ENCODE data around the gene PCDHA8. TPM values are rescaled to one million over a fixed set of nuclear protein-coding genes. Genes with fewer than 3 reads are reported as not detected.

The PCDHA8 gene
- total and polyA plus RNA-seq, 2 of the 13 experiments (the other 11 are each of a cell fraction or from before 2014, with no cell fraction given): 0.03 to 0.11 TPM

DNA sequence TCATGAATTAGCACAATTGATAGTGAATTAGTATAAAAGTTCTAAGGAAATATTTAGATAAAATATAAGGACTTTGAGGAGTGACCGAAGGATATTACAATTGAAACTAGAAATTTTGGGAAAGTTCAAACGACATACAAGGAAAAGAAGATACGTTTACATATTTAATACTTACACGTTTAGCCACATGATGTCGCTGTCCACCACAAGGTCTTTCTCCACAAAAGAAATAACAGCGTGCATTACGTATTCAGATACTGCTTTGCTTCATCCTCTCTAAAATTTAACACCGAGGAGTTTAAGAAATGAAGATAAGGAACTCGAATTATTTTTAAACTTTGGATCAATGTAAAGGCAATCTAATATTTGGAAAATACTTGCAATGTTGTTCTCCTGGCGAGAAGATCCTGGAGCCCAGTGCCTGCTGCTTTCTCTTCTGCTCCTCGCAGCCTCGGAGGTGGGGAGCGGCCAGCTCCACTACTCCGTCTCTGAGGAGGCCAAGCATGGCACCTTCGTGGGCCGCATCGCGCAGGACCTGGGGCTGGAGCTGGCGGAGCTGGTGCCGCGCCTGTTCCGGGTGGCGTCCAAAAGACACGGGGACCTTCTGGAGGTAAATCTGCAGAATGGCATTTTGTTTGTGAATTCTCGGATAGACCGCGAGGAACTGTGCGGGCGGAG is 40.0 kb upstream of the PCDHA8 start, which contains the start of gene PCDHA3:
PCDHA3 (plus strand) TSS at position 242 of the 678 bp plus-strand sequence.
- DNase-seq (ENCODE audit: low spot score) (peak; percentile 9), FAIRE-seq (peak; percentile 42), ATAC-seq (no peak)
- in situ Hi-C loops (cut with HindIII; ENCODE audit: extremely low pct_ligation_motif_present, low pct_unique_long_range_greater_than_20kb) (no loop called here), intact Hi-C loops (cut with micrococcal nuclease; ENCODE audit: unreplicated experiment) (no loop called here)
- Histone ChIP-seq H4K20me1 (ENCODE audit: insufficient read depth, low read length) (no peaks in the 10 kb centered on the region), H3K4me1 (ENCODE audit: insufficient read depth, low read length) (no peaks in the 10 kb centered on the region), H3K9ac (ENCODE audit: insufficient read depth, low read depth, low read length) (no peak within 1 kb of the TSS), H3K27me3 (ENCODE audit: control insufficient read depth in 1 of 2, insufficient read depth in 2 of 2, low read length in 2 of 2) (no peaks in the 10 kb centered on the region), H3K79me2 (ENCODE audit: insufficient read depth, low read length) (no peaks in the 10 kb centered on the region), H3K36me3 (replicated peaks in 1 of 2; ENCODE audit: control insufficient read depth in 1 of 2, insufficient read depth in 2 of 2, low read length in 2 of 2) (no peaks in the 10 kb centered on the region), H2AFZ (ENCODE audit: low read length) (no peak within 1 kb of the TSS), H3K4me2 (ENCODE audit: low read depth, low read length) (no peak within 1 kb of the TSS), H3K9me3 (ENCODE audit: low read length) (peaks cover 24% of the 10 kb centered on the region), H3K4me3 (replicated peaks in 1 of 3; ENCODE audit: insufficient read depth in 1 of 3, low read depth in 2 of 3, low read length in 3 of 3) (no peak within 1 kb of the TSS), H3K27ac (ENCODE audit: extremely low read length, insufficient read depth, low read length) (no peak within 1 kb of the TSS)
- WGBS (ENCODE audit: low lambda C conversion rate): 65% methylated on average over 29 of the region's 29 CpGs
- ChIA-PET POLR2A (no interaction called here), CTCF (ENCODE audit: low intra/inter-chr PET ratio, low total read pairs) (no interaction called here)
- BruUV-seq (replicated peaks): no TSS peak
- TF ChIP-seq CTCF (CRISPR knock-in tag; IDR thresholded peaks at IDR 0.05) (peak; percentile 35), ZNF180 (CRISPR knock-in tag; IDR thresholded peaks at IDR 0.05; ENCODE audit: borderline replicate concordance, low read depth) (no peak)
- TF ChIP-seq, protein P1, sequence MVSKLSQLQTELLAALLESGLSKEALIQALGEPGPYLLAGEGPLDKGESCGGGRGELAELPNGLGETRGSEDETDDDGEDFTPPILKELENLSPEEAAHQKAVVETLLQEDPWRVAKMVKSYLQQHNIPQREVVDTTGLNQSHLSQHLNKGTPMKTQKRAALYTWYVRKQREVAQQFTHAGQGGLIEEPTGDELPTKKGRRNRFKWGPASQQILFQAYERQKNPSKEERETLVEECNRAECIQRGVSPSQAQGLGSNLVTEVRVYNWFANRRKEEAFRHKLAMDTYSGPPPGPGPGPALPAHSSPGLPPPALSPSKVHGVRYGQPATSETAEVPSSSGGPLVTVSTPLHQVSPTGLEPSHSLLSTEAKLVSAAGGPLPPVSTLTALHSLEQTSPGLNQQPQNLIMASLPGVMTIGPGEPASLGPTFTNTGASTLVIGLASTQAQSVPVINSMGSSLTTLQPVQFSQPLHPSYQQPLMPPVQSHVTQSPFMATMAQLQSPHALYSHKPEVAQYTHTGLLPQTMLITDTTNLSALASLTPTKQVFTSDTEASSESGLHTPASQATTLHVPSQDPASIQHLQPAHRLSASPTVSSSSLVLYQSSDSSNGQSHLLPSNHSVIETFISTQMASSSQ (IDR thresholded peaks at IDR 0.05; ENCODE audit: low read depth): no peak
- TF ChIP-seq, protein P1 (CRISPR knock-in tag; IDR thresholded peaks at IDR 0.05; ENCODE audit: borderline replicate concordance): no peak

All from HepG2 (cell line).